ENCODE results near the gene TMEM248. TPM values are rescaled to one million over a fixed set of nuclear protein-coding genes. Genes with fewer than 3 reads are reported as not detected.
A peak's percentile ranks its signal among the peaks of the same experiment; 100 is the strongest.
"Not testable (repeated sequence)": the region's sequence is repeated elsewhere in the genome, so short reads cannot be mapped to it uniquely, and the experiment has no call there.

The TMEM248 gene
- total and polyA plus RNA-seq, 2 of the 13 experiments (the other 11 are each of a cell fraction or from before 2014, with no cell fraction given) = 54.3 to 109 TPM

DNA sequence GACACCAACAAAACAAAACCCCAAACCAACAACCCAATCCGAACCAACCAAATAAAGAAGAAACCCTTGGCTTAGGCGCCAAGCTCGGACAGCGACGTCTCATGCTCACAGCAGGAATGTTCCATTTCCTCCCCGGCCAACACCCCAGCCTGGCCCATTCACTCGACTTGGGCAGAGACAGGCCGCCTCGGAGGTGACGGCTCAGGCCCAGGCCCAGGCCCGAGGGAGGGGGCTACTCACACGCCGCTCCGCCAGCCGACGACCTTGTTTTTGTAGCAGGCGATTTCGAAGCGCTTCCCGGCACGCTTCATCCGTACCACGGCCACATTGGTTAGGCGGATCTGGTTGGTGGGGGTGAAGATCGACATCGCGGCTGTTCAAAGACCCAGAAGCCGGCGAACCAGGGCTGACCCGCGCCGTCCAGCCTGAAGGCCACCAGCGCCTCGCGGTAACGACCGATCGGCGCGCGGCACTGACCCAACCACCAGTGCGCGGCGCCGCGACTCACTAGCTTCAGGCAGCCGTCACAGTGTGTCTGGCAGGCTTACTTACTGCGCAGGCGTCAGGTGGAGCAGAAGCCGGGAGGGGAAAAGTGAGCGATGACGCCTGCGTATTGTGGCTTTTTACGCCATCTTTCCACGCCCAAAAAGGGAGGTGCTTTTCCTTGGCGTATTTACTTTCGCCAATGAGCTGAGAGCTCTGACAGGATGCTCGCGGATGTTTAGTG lies 74.2 kb downstream of the TMEM248 start, which contains the start of gene SBDS (continued):
- TF ChIP-seq ZNF407 (CRISPR knock-in tag; IDR thresholded peaks at IDR 0.05; ENCODE audit: not compliant biosample characterization) (peak; percentile 52), NAIF1 (CRISPR knock-in tag; IDR thresholded peaks at IDR 0.05; ENCODE audit: borderline replicate concordance) (0 out of 2 replicates have a peak, but pooled peaks have one; percentile 37), SP4 (CRISPR knock-in tag; IDR thresholded peaks at IDR 0.05) (peak; percentile 33; the same call in 1 of the 2 replicates), HNRNPLL (IDR thresholded peaks at IDR 0.05; ENCODE audit: low read depth, low read length, poor library complexity, severe bottlenecking) (peak; percentile 78), DMAP1 (CRISPR knock-in tag; IDR thresholded peaks at IDR 0.05) (peak; percentile 76; the same call in 1 of the 2 replicates), ARID2 (CRISPR knock-in tag; IDR thresholded peaks at IDR 0.05; ENCODE audit: borderline replicate concordance) (0 out of 2 replicates have a peak, but pooled peaks have one; percentile 33), SRF (IDR thresholded peaks at IDR 0.05; ENCODE audit: low read depth, low read length) (peak; percentile 92), YEATS4 (CRISPR knock-in tag; IDR thresholded peaks at IDR 0.05; ENCODE audit: borderline replicate concordance) (peak; percentile 69), DNMT3B (CRISPR knock-in tag; conservative IDR thresholded peaks at IDR 0.05) (0 out of 2 replicates have a peak, but pooled peaks have one; percentile 16), ZNF160 (CRISPR knock-in tag; IDR thresholded peaks at IDR 0.05) (0 out of 2 replicates have a peak, but pooled peaks have one; percentile 46), HES4 (CRISPR knock-in tag; IDR thresholded peaks at IDR 0.05; ENCODE audit: borderline replicate concordance) (peak; percentile 65), ISL2 (CRISPR knock-in tag; IDR thresholded peaks at IDR 0.05) (0 out of 2 replicates have a peak, but pooled peaks have one; percentile 47), ZGPAT (CRISPR knock-in tag; IDR thresholded peaks at IDR 0.05) (peak; percentile 57; the same call in 1 of the 2 replicates), TBX2 (CRISPR knock-in tag; IDR thresholded peaks at IDR 0.05; ENCODE audit: borderline replicate concordance) (peak; percentile 69)
- TF ChIP-seq, protein P1, sequence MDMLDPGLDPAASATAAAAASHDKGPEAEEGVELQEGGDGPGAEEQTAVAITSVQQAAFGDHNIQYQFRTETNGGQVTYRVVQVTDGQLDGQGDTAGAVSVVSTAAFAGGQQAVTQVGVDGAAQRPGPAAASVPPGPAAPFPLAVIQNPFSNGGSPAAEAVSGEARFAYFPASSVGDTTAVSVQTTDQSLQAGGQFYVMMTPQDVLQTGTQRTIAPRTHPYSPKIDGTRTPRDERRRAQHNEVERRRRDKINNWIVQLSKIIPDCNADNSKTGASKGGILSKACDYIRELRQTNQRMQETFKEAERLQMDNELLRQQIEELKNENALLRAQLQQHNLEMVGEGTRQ (IDR thresholded peaks at IDR 0.05; ENCODE audit: low read depth, low read length) = not testable (repeated sequence)
- TF ChIP-seq, protein P1 (CRISPR knock-in tag; IDR thresholded peaks at IDR 0.05; ENCODE audit: borderline replicate concordance) = peak; percentile 56; the same call in 1 of the 2 replicates
